CMK (cell line): Measurements from ENCODE around the gene EYA2.

ENCODE experiments used
- DNase-seq: peaks from one replicate; pipeline ENCODE4 v3.0.0-alpha.2; 2010; ENCODE audit warnings: low read depth

The EYA2 gene

GRCh38 chr20:47111576-47111975 lies 216.9 kb downstream of the EYA2 start:
- DNase-seq, result no peak

- DNase-seq, result no peak
Observed at GRCh38 chr20:47113362-47114109, 218.9 kb downstream of the EYA2 start.

GRCh38 chr20:47115694-47116093 lies 221.1 kb downstream of the EYA2 start:
- DNase-seq, result no peak

GRCh38 chr20:47117371-47117770 lies 222.7 kb downstream of the EYA2 start:
- no peak for DNase-seq

- no peak for DNase-seq
Observed at GRCh38 chr20:47117773-47118172, 223.1 kb downstream of the EYA2 start.

GRCh38 chr20:47118206-47118605 lies 223.6 kb downstream of the EYA2 start:
- no peak for DNase-seq

GRCh38 chr20:47118641-47119040 lies 224.0 kb downstream of the EYA2 start:
- DNase-seq, result no peak

GRCh38 chr20:47120346-47120936 lies 225.8 kb downstream of the EYA2 start:
- DNase-seq, result no peak

- DNase-seq, result no peak
Observed at GRCh38 chr20:47122560-47122959, 227.9 kb downstream of the EYA2 start.

- no peak for DNase-seq
Observed at GRCh38 chr20:47124181-47124717, 229.6 kb downstream of the EYA2 start.

GRCh38 chr20:47125508-47125757 lies 230.8 kb downstream of the EYA2 start:
- no peak for DNase-seq

GRCh38 chr20:47125758-47126591 lies 231.3 kb downstream of the EYA2 start:
- no peak for DNase-seq

- DNase-seq, result no peak
Observed at GRCh38 chr20:47126709-47127108, 232.1 kb downstream of the EYA2 start.

- DNase-seq, result no peak
Observed at GRCh38 chr20:47127546-47127945, 232.9 kb downstream of the EYA2 start.

GRCh38 chr20:47127999-47128398 lies 233.4 kb downstream of the EYA2 start:
- no peak for DNase-seq

- DNase-seq, result no peak
Observed at GRCh38 chr20:47129306-47129705, 234.7 kb downstream of the EYA2 start.

- no peak for DNase-seq
Observed at GRCh38 chr20:47133809-47134456, 239.3 kb downstream of the EYA2 start.

GRCh38 chr20:47136782-47137181 lies 242.1 kb downstream of the EYA2 start:
- no peak for DNase-seq

GRCh38 chr20:47137231-47137870 lies 242.7 kb downstream of the EYA2 start:
- no peak for DNase-seq

- no peak for DNase-seq
Observed at GRCh38 chr20:47139934-47140535, 245.4 kb downstream of the EYA2 start.

- no peak for DNase-seq
Observed at GRCh38 chr20:47141350-47141921, 246.8 kb downstream of the EYA2 start.
